ENCODE results near the gene GAPDH.

GRCh38 chr12:6547566-6547965 lies 13.2 kb downstream of the GAPDH start:
- TF ChIP-seq CREB5 (CRISPR knock-in tag; IDR thresholded peaks at IDR 0.05; ENCODE audit: low read depth) (no peak), ZFP3 (CRISPR knock-in tag; IDR thresholded peaks at IDR 0.05) (no peak), ARNTL (CRISPR knock-in tag; IDR thresholded peaks at IDR 0.05; ENCODE audit: borderline replicate concordance, low read depth) (no peak), ISL1 (CRISPR knock-in tag; IDR thresholded peaks at IDR 0.05) (no peak), TOX (CRISPR knock-in tag; IDR thresholded peaks at IDR 0.05; ENCODE audit: borderline replicate concordance) (no peak)
